OCI-LY1 (cell line): ENCODE results near the gene LY86.

Experiments used
- CTCF ChIP-seq: fragments of 200-600 bp; sonication (generic), shearing (Covaris generic); IDR thresholded peaks from 2 replicates; pipeline ENCODE4 v1.5.1; 2017; ENCODE audit warnings: mild to moderate bottlenecking, antibody characterized with exemption, low read length, moderate library complexity, mixed read lengths
- EZH2 ChIP-seq: fragments of 200-600 bp; sonication (generic), shearing (Covaris generic); IDR thresholded peaks from 2 replicates; pipeline ENCODE4 v1.8.0; 2017; ENCODE audit warnings: borderline replicate concordance, mixed run types, mild to moderate bottlenecking, antibody characterized with exemption, low read length, moderate library complexity, mixed read lengths

DNA sequence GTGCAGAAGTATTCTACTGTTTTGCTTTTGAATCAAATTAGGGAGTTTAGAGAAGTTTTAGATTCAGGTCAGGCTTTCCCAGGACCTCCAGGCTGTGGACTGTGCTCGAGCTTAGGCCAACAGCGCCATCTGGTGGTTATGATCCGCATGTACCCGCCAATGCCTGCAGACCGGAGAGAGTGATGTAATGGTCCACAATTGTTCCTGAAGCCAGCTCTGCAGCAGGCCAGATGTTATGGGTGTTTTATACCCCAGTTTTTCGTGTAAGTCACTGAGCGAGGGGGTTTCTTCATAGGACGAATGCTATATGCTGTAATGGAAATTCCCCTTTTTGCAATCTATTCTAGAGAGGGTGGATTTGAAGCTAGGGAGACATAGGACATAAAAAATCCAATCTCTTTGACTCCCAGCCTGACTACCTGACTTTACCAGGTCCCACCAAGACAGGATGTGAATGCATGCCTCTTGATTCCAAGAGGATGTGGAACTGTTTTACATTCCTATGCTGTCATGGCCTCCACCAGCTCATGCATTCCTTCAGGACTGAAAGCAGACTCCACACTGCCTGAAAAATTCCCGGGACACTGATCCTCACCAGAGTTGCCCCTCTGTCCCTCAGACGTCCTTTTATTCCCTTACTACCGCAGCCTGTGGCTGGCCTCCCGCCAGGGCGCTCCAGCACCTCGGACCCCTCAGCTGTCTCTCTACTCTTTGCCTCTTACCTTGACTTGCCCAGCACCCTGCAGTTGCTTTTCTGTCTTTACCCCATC, 41.2 kb upstream of the LY86 start:
- TF ChIP-seq CTCF (peak; percentile 96), EZH2 (no peak)
